ENCODE measurements around the gene ELMO1.

The ELMO1 gene

GRCh38 chr7:36852017-36852416, 596.6 kb downstream of the ELMO1 start:
- DNase-seq, result no peak

GRCh38 chr7:36851382-36851781, 597.3 kb downstream of the ELMO1 start:
- no peak for DNase-seq

GRCh38 chr7:36847946-36848345, 600.7 kb downstream of the ELMO1 start:
- no peak for DNase-seq

- no peak for DNase-seq
Observed at GRCh38 chr7:36844374-36844773, 604.3 kb downstream of the ELMO1 start.

GRCh38 chr7:36840904-36841303, 607.8 kb downstream of the ELMO1 start:
- DNase-seq, result no peak

GRCh38 chr7:36838616-36839225, 609.9 kb downstream of the ELMO1 start:
- no peak for DNase-seq

GRCh38 chr7:36831049-36831448, 617.6 kb downstream of the ELMO1 start:
- no peak for DNase-seq

GRCh38 chr7:36827726-36828703, 620.6 kb downstream of the ELMO1 start:
- DNase-seq, result no peak

- DNase-seq, result no peak
Observed at GRCh38 chr7:36825501-36825900, 623.2 kb downstream of the ELMO1 start.

GRCh38 chr7:36823353-36823752, 625.3 kb downstream of the ELMO1 start:
- no peak for DNase-seq

- DNase-seq, result no peak
Observed at GRCh38 chr7:36821617-36822016, 627.0 kb downstream of the ELMO1 start.

GRCh38 chr7:36820527-36821170, 628.0 kb downstream of the ELMO1 start:
- no peak for DNase-seq

- DNase-seq, result no peak
Observed at GRCh38 chr7:36819639-36820038, 629.0 kb downstream of the ELMO1 start.

GRCh38 chr7:36814311-36814710, 634.4 kb downstream of the ELMO1 start:
- no peak for DNase-seq

GRCh38 chr7:36811807-36812206, 636.9 kb downstream of the ELMO1 start:
- DNase-seq, result no peak

- no peak for DNase-seq
Observed at GRCh38 chr7:36810489-36810888, 638.2 kb downstream of the ELMO1 start.

- no peak for DNase-seq
Observed at GRCh38 chr7:36810032-36810431, 638.6 kb downstream of the ELMO1 start.

GRCh38 chr7:36809510-36809909, 639.2 kb downstream of the ELMO1 start:
- no peak for DNase-seq

- no peak for DNase-seq
Observed at GRCh38 chr7:36809086-36809485, 639.6 kb downstream of the ELMO1 start.

- no peak for DNase-seq
Observed at GRCh38 chr7:36806891-36807290, 641.8 kb downstream of the ELMO1 start.
